ENCODE data around the gene ATP6V1B1.

Gene ATP6V1B1

GRCh38 chr2:70979180-70979488, 43.4 kb downstream of the ATP6V1B1 start:
- H3K4me1 Mint-ChIP-seq (ENCODE audit: low read depth): peaks cover 18% of the 10 kb centered on the region
- peaks cover 3% of the 10 kb centered on the region for H3K36me3 Mint-ChIP-seq
- H3K27ac Mint-ChIP-seq: no peak overlapping the region
- H3K4me3 Mint-ChIP-seq: peak overlapping the region; percentile 51
- no peaks in the 10 kb centered on the region for H3K9me3 Mint-ChIP-seq (ENCODE audit: low read depth)
- no peaks in the 10 kb centered on the region for H3K27me3 Mint-ChIP-seq

DNA sequence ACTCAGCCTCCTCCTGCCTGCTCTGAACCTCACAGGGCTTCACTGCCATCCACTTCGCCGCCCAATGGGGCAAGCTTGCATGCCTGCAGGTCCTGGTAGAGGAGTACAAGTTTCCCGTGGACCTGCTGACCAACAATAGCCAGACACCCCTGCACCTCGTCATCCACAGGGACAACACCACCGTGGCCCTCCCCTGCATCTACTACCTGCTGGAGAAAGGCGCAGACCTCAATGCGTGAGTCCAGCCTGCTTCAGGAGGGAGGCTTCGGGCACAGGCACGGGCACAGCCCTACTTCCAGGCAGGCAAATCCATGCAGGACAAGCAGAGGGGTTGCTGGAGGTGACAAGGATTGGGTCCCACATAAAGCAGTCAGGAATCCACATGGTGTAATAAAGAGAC, 43.9 kb downstream of the ATP6V1B1 start:
- Mint-ChIP-seq H3K9me3 (ENCODE audit: low read depth) (no peaks in the 10 kb centered on the region), H3K4me1 (ENCODE audit: low read depth) (peaks cover 22% of the 10 kb centered on the region), H3K36me3 (peaks cover 3% of the 10 kb centered on the region), H3K4me3 (no peak overlapping the region), H3K27ac (no peak overlapping the region), H3K27me3 (no peaks in the 10 kb centered on the region)

DNA sequence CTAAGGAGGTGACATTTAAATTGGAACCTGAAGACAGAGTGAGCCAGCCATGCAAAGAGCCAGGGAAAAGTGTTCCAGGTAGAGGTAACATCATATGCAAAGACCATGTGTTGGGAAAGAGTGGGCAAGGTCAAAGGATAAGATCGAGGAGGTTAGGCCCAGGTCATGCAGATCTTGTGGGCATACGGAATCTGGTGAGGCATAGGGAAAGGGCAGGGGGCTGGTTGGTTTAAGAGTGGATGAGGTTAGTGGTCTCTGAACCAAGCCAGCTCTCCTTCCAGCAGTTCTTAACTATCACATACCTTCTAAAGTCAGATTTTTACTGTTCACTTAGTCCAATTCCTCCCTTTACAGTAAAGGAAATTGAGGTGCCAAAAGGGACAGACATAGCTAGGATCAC, 45.7 kb downstream of the ATP6V1B1 start:
- Mint-ChIP-seq H3K36me3 (peaks cover 6% of the 10 kb centered on the region), H3K9me3 (ENCODE audit: low read depth) (no peaks in the 10 kb centered on the region), H3K27ac (no peak overlapping the region), H3K27me3 (no peaks in the 10 kb centered on the region), H3K4me3 (no peak overlapping the region), H3K4me1 (ENCODE audit: low read depth) (peaks cover 31% of the 10 kb centered on the region)

GRCh38 chr2:70981866-70982810, 46.4 kb downstream of the ATP6V1B1 start:
- Mint-ChIP-seq H3K36me3 (peaks cover 6% of the 10 kb centered on the region), H3K27ac (no peak overlapping the region), H3K4me1 (ENCODE audit: low read depth) (peaks cover 24% of the 10 kb centered on the region), H3K9me3 (ENCODE audit: low read depth) (no peaks in the 10 kb centered on the region), H3K27me3 (no peaks in the 10 kb centered on the region), H3K4me3 (no peak overlapping the region)

DNA sequence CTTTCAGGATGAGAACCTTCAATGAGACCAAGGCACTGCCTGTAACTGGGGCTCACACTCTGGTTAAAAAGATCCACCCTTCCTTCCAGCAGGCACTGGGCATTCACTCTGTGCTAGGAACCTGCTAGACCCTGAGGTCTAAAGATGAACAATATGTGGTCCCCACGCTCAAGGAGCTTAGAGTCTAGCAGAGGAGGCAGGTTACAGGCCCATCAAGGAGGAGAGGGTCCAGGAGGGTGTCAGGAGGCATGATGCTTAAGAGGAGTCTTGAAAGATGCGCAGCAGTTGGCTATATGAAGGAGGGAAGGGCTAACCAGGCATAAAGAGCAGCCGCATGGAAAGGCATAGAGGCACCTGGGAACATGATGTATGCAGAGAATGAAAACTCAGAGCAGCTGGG, 47.3 kb downstream of the ATP6V1B1 start:
- H3K9me3 Mint-ChIP-seq (ENCODE audit: low read depth): no peaks in the 10 kb centered on the region
- no peaks in the 10 kb centered on the region for H3K27me3 Mint-ChIP-seq
- peaks cover 15% of the 10 kb centered on the region for H3K4me1 Mint-ChIP-seq (ENCODE audit: low read depth)
- peaks cover 6% of the 10 kb centered on the region for H3K36me3 Mint-ChIP-seq
- H3K27ac Mint-ChIP-seq: no peak overlapping the region
- H3K4me3 Mint-ChIP-seq: no peak overlapping the region

GRCh38 chr2:70983506-70984227, 48.0 kb downstream of the ATP6V1B1 start:
- Mint-ChIP-seq H3K9me3 (ENCODE audit: low read depth) (no peaks in the 10 kb centered on the region), H3K27ac (no peak overlapping the region), H3K4me3 (no peak overlapping the region), H3K4me1 (ENCODE audit: low read depth) (peaks cover 14% of the 10 kb centered on the region), H3K27me3 (no peaks in the 10 kb centered on the region), H3K36me3 (peaks cover 8% of the 10 kb centered on the region)

GRCh38 chr2:70984228-70984575, 48.5 kb downstream of the ATP6V1B1 start:
- Mint-ChIP-seq H3K27ac (no peak overlapping the region), H3K36me3 (peaks cover 8% of the 10 kb centered on the region), H3K9me3 (ENCODE audit: low read depth) (no peaks in the 10 kb centered on the region)

GRCh38 chr2:70984576-70985282, 49.0 kb downstream of the ATP6V1B1 start:
- Mint-ChIP-seq H3K27ac (no peak overlapping the region), H3K36me3 (peaks cover 8% of the 10 kb centered on the region), H3K4me1 (ENCODE audit: low read depth) (peaks cover 14% of the 10 kb centered on the region), H3K4me3 (no peak overlapping the region), H3K27me3 (no peaks in the 10 kb centered on the region), H3K9me3 (ENCODE audit: low read depth) (no peaks in the 10 kb centered on the region)

More at GRCh38 chr2:70984228-70984575, 48.5 kb downstream of the ATP6V1B1 start:
- H3K4me3 Mint-ChIP-seq: no peak overlapping the region
- no peaks in the 10 kb centered on the region for H3K27me3 Mint-ChIP-seq
- H3K4me1 Mint-ChIP-seq (ENCODE audit: low read depth): peaks cover 14% of the 10 kb centered on the region

DNA sequence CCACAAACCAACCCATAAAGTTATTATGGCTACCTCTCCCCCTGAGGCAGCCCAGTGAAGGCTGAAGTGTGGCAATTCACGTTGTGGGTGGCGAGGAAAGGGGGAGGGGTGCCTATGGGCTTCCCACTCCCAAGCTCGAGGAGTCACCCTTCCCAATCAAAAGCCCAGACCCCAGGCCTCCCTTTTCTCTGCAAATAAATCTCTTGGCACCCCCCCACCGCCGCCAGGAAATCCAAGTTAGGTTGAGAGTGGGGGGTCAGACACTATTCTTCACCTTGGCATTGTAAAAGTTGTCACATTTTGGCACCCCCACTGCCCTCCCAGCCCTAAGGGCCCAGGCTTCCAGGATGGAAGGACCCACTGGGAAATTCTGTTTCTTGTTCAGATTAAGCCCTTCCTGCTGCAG, 49.6 kb downstream of the ATP6V1B1 start:
- H3K9me3 Mint-ChIP-seq (ENCODE audit: low read depth): no peaks in the 10 kb centered on the region

DNA sequence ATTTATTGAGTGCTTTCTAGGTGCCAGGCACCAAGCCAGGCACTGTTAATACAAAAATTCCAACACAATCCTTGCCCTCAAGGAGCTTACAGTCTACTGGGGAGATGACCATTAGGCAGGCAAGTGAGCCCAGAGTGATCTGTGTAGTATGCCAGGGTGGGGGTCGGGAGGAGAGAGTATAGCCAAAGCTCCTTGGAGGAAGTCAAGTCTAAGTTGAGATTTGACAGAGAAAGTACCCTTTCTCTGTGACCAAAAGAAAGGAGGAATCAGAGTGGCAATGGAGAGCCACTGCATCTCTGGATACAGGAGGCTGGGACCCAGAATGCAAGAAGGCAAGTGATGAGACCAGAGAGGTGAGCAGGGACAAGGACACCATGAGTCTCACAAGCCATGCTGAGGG, 50.3 kb downstream of the ATP6V1B1 start:
- Mint-ChIP-seq H3K9me3 (ENCODE audit: low read depth) (no peaks in the 10 kb centered on the region), H3K27ac (peak overlapping the region; percentile 83), H3K4me3 (no peak overlapping the region), H3K36me3 (peaks cover 8% of the 10 kb centered on the region), H3K27me3 (no peaks in the 10 kb centered on the region), H3K4me1 (ENCODE audit: low read depth) (peaks cover 14% of the 10 kb centered on the region)

More for the DNA sequence above, 49.6 kb downstream of the ATP6V1B1 start:
- H3K4me3 Mint-ChIP-seq: no peak overlapping the region
- H3K27me3 Mint-ChIP-seq: no peaks in the 10 kb centered on the region
- peaks cover 14% of the 10 kb centered on the region for H3K4me1 Mint-ChIP-seq (ENCODE audit: low read depth)
- peak overlapping the region; percentile 83 for H3K27ac Mint-ChIP-seq
- peaks cover 8% of the 10 kb centered on the region for H3K36me3 Mint-ChIP-seq

- H3K27me3 Mint-ChIP-seq: no peaks in the 10 kb centered on the region
- H3K9me3 Mint-ChIP-seq (ENCODE audit: low read depth): no peaks in the 10 kb centered on the region
- H3K4me1 Mint-ChIP-seq (ENCODE audit: low read depth): peaks cover 17% of the 10 kb centered on the region
- H3K36me3 Mint-ChIP-seq: peaks cover 8% of the 10 kb centered on the region
- no peak overlapping the region for H3K4me3 Mint-ChIP-seq
- H3K27ac Mint-ChIP-seq: no peak overlapping the region
Measured at GRCh38 chr2:70986499-70987189, 50.9 kb downstream of the ATP6V1B1 start.

DNA sequence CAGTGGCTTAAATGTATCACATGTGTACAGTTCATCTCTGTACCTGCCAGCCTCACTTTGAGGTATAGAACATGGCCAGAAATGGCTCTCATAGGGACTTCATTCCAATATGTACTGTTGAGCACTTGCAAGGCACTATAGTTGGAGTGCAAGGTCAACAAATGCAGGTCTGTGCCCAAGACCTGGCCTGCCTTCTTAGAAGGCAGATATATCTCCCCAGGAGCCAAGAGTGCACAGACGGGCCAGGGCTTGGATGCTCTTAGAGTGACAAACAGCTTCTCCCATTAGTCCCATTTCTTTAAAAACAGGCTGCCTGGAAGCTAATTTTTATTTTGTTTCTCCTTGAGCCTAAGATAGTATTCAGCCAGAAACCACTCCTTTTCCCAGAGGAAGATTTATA, 51.7 kb downstream of the ATP6V1B1 start:
- H3K36me3 Mint-ChIP-seq: peaks cover 8% of the 10 kb centered on the region
- no peaks in the 10 kb centered on the region for H3K27me3 Mint-ChIP-seq
- no peak overlapping the region for H3K27ac Mint-ChIP-seq
- no peak overlapping the region for H3K4me3 Mint-ChIP-seq
- peaks cover 20% of the 10 kb centered on the region for H3K4me1 Mint-ChIP-seq (ENCODE audit: low read depth)
- H3K9me3 Mint-ChIP-seq (ENCODE audit: low read depth): no peaks in the 10 kb centered on the region

DNA sequence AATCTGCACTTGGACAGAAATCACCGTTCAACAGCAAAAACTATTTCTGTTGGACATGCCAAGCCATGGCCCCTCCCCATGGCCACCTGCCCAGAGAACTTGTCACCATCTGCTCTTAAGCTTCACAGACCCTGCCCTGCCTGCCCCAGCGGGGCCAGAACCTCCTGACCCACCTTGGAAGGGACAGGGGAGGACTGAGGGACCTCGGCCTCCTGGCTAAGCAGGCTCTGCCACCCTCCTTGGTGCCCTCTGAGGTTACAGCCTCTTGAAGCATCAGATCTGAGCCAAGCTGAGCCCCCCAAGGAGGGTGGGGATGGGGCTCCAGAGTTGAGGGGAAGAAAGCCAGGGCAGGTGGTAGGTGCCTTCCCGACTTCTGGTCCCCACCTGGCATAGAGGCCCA, 52.5 kb downstream of the ATP6V1B1 start:
- no peaks in the 10 kb centered on the region for H3K9me3 Mint-ChIP-seq (ENCODE audit: low read depth)
- H3K27me3 Mint-ChIP-seq: no peaks in the 10 kb centered on the region
- no peak overlapping the region for H3K27ac Mint-ChIP-seq
- peaks cover 5% of the 10 kb centered on the region for H3K36me3 Mint-ChIP-seq
- H3K4me3 Mint-ChIP-seq: no peak overlapping the region
- peaks cover 26% of the 10 kb centered on the region for H3K4me1 Mint-ChIP-seq (ENCODE audit: low read depth)

DNA sequence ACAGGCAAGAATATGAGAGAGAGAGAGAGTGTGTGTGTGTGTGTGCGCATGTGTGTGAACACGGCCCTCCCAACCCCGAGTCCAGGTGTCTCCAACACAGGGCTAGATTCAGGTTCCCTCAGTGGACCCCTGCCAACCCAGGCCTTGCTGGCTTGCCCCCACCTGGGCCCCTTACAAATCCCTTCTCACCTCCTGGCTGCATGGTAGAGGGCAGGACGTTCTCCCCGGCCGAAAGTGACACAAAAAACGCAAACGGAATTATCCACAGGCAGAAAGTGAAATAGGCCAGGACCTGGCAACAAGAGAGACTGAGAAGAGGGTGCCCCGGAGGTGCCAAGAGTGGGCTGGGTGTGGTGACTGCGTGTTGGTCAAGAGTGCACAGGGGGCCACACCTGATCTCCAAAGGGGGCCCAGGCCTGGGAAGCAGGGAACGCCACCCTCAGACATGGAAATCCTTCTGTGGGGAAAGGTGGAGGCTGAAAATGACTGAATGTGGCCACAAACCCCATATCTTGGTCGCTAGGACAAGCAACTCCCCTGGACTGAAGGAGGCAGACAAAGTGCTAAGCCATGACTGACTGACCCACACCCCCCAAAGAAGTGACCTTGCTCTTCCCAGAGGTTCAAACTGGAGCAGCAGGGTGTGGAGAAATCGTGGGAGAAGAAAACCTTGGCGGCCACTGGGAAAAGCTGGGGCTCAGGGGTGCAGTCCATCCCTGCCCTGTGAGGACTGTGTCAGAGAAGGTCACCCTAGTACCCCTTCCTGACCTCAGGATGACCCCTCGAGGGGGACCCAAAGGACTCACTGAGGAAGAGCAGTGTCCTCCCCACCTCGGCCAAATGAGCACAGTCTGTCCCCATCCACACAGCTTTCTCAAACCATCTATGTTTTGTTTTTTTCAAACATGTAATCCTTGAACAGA, 53.3 kb downstream of the ATP6V1B1 start:
- H3K36me3 Mint-ChIP-seq: peaks cover 5% of the 10 kb centered on the region
- H3K9me3 Mint-ChIP-seq (ENCODE audit: low read depth): no peaks in the 10 kb centered on the region
- no peaks in the 10 kb centered on the region for H3K27me3 Mint-ChIP-seq
- no peak overlapping the region for H3K27ac Mint-ChIP-seq
- peaks cover 34% of the 10 kb centered on the region for H3K4me1 Mint-ChIP-seq (ENCODE audit: low read depth)
- no peak overlapping the region for H3K4me3 Mint-ChIP-seq
